Activated CD4-positive, alpha-beta T cell treated with anti-CD3 and anti-CD28 coated beads for 1 hour (primary cell): ENCODE measurements around the gene PLCG1.

Experiments used
- DNase-seq: peaks from one replicate; pipeline ENCODE4 v3.0.0-alpha.2; 2020

The PLCG1 gene

DNA sequence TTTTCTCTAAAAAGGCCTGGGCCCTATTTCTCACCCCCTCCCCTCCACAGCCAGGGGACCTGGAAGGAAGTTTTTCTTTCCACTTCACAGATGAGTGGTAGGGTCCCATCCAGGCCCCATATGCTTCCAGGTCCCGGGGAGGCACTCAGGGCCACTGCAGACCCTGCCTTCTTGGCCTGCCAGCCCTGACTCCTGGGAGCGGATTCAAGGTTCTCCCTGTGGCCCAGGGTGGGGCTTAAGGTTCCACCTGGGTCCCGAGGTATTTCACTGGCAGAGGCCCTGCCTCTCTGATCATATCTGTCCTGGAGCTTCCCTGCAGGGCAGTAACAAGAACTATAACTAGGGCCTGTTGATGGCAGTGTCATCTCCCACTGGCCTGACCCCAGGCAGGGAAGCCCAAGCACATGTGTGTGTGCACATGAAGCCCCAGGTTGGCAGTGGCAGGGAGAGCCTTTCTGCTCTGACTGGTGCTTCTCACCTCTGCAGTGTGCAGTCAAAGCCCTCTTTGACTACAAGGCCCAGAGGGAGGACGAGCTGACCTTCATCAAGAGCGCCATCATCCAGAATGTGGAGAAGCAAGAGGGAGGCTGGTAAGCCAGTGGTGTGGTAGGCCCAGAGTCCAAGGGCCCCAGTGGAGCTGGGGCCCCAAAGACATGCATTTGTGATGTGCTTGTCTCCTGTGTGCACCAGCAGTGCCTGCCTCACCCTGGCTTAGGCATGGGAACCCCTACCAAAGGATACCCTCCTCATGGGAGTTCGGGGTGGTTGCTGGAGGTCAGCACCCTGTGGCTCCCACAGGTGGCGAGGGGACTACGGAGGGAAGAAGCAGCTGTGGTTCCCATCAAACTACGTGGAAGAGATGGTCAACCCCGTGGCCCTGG, 31.2 kb downstream of the PLCG1 start:
- no peak for DNase-seq

DNA sequence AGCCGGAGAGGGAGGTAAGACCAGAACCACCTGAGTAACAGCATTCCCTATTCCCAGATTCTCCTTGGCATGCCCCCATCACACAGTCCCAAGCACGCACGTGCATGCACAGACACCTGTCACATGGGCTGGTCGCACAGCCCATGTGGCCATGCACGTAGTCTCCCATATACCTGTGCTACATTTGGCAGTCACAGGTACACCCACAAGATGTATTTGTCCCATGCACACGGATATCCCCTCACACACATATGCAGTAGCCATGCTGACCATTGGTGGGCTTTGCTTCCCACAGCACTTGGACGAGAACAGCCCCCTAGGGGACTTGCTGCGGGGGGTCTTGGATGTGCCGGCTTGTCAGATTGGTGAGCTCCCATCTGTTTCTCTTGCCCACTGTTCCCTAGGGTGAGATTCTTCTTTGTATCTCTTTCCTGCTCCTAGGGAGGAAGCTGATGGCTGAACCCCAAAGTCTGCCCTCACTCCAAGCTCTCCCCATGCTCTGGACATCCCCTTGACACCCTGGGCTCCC, 31.9 kb downstream of the PLCG1 start:
- no peak for DNase-seq

DNA sequence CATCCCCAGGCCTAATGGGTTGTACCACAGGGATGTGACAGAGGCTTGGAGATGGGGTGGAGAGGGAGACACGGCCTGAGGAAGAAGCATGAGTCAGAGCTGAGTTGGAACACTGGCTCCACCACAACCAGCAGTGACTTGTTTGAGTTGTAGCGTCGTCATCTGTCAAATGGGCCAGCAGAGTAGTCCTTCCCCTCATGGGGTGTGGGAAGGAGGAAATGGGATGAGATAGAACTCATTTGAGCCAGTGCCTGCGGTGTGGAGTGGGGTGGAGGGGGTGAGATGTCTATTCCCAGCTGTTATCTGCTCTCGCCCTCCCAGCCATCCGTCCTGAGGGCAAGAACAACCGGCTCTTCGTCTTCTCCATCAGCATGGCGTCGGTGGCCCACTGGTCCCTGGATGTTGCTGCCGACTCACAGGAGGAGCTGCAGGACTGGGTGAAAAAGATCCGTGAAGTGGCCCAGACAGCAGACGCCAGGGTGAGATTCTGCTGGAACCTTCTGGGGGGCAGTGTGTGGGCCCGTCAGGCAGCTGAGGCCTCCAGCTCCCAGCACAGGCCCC, 32.5 kb downstream of the PLCG1 start:
- DNase-seq, result no peak

DNA sequence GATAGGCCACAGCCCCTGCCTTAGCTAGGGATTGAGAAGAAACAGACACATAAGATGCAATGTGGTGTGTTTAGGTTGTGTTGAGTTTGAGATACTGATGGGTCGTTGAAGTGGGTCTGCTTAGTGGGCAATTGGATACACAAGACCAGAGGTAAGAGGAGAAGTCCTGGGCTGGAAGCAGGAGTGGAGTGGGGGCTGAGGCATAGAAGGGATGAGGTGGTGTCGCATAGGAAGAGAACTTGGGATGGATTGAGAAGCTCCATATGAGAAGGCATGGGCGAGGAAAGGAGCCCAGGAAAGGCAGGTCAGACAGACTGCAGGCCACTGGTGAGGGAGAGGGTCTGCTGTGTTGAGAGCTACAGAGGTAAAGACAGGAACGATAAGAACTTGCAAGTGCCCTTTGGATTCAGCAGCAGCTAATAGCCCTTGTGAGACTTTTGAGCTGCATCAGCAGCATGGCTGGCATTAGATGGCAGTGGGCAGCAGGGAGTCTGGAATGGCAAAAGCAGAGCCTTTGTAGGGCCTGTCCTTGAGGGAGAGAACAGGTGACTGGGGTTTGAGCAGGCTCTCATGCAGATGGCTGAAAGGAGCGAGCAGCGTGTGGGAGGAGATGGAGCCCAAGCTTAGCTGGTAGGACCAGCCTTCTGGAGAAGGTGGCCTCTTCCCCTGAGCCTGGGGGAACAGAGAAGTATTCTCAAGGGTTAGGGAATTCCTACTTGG, 33.2 kb downstream of the PLCG1 start:
- DNase-seq, result no peak

DNA sequence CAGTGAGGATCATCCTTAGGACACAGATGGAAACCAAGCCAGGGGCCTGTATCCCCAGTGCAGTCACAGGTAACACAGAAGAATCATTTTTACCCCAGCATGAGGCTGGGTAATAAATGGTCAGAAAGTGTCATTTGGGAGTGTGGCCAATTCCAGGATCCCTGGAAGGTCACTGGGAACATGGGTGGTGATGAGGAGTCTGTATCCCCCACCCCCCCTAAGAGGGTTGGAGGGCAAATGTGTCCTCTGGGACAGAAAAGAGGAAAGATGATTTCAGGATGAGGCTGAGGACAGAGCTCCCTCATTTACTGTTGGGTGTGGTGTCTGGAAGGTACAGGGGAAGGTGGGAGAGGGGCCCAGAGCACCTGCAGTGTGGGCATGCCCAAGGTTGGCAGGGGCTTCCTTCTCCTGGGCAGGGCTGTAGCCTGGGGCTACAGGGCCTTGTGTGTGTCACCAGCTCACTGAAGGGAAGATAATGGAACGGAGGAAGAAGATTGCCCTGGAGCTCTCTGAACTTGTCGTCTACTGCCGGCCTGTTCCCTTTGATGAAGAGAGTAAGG, 34.5 kb downstream of the PLCG1 start:
- DNase-seq, result peak; percentile 5

DNA sequence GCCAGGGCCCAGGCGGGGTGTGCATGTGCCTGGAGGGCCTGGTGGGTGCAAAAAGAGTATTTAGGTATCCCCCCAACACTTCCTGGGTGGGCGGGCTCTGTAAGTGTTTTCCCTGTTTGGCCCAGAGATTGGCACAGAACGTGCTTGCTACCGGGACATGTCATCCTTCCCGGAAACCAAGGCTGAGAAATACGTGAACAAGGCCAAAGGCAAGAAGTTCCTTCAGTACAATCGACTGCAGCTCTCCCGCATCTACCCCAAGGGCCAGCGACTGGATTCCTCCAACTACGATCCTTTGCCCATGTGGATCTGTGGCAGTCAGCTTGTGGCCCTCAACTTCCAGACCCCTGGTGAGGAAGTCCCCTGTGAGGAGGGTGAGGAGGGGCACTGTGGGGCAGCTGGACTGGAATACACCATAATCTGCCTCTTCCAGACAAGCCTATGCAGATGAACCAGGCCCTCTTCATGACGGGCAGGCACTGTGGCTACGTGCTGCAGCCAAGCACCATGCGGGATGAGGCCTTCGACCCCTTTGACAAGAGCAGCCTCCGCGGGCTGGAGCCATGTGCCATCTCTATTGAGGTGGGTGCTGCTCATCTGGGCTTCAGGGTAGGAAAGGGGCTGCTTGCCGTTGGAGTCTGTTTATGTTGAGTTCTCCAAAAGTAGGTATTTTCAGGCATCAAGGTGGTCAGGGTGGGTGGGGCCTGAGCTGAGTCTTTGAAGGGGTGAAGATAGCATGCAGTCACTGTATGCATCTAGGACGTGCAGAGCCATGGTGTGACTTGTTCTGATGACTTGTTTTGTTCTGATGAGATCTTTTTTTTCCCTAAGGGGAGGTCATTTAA, 35.2 kb downstream of the PLCG1 start:
- DNase-seq, result peak; percentile 5

DNA sequence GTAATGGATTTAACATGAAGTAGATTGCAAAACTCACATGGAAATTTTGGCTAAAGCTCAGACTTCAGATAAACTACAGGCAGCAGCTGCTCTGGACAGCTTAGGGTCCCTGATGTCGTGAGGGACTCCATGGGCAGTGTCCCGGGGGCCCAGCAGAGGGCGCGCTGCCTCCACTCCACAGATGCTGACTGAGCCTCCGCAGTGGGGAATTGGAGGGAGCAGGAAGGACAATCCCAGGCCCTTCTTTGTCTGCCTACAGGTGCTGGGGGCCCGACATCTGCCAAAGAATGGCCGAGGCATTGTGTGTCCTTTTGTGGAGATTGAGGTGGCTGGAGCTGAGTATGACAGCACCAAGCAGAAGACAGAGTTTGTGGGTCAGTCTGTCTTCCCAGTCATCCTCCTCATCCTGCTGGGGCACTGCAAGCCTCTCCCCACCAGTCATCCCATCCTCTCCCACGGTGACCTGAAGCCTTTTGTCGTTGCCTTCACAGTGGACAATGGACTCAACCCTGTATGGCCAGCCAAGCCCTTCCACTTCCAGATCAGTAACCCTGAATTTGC, 35.9 kb downstream of the PLCG1 start:
- DNase-seq, result peak; percentile 52

DNA sequence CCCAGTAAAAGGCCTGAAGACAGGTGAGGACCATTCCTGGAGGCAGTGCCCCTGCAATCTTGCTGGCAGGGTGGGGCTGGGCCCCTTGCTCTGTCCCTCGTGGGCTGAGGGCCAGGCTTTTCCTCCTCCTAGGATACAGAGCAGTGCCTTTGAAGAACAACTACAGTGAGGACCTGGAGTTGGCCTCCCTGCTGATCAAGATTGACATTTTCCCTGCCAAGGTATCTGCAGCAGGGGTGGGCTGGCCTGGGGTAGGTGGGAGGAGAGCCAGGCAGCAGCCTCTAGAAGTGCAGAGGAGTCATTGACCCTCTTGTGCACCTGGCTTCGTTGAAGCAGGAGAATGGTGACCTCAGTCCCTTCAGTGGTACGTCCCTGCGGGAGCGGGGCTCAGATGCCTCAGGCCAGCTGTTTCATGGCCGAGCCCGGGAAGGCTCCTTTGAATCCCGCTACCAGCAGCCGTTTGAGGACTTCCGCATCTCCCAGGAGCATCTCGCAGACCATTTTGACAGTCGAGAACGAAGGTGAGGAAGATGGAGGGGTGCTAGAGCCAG, 36.5 kb downstream of the PLCG1 start:
- DNase-seq, result peak; percentile 6

DNA sequence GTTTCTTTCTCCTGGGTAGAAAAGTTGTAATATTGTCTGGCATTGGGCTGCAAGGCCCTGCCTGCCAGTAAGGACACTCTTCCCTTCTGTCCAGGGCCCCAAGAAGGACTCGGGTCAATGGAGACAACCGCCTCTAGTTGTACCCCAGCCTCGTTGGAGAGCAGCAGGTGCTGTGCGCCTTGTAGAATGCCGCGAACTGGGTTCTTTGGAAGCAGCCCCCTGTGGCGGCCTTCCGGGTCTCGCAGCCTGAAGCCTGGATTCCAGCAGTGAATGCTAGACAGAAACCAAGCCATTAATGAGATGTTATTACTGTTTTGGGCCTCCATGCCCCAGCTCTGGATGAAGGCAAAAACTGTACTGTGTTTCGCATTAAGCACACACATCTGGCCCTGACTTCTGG, 37.0 kb downstream of the PLCG1 start:
- peak; percentile 4 for DNase-seq

DNA sequence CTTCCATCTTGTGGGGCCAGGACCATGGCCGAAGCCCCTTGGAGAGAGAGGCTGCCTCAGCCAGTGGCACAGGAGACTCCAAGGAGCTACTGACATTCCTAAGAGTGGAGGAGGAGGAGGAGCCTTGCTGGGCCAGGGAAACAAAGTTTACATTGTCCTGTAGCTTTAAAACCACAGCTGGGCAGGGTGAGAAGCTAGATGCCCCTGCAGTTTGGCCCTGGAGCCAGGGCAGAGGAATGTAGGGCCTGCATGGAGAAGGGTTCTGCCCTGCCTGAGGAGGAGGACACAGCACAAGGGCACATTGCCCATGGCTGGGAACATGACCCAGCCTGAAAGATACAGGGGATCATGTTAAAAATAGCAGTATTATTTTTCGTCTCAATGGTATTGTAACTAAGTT, 37.4 kb downstream of the PLCG1 start:
- no peak for DNase-seq

DNA sequence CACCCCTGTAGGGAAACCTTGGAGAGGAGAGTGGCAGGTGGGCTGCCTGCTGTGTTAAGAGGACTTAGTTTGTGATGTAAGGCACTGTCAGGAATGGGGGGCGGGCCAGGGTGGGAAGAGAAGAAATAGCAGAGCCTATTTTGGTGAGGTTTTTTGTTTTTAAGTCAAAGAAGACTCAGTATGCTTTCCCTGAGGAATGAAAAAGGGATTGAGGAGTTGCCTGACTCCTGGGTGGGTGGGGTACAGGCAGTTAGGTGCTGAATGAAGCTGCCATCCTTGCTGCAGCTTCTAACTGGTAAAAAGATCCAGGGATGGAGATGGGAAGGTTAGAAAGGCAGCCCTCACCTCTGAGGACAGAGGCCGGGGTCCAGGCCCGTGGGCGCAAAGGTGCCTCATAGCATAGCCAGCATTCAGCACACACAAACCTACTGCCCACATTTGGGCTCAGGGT, 37.9 kb downstream of the PLCG1 start:
- no peak for DNase-seq

DNA sequence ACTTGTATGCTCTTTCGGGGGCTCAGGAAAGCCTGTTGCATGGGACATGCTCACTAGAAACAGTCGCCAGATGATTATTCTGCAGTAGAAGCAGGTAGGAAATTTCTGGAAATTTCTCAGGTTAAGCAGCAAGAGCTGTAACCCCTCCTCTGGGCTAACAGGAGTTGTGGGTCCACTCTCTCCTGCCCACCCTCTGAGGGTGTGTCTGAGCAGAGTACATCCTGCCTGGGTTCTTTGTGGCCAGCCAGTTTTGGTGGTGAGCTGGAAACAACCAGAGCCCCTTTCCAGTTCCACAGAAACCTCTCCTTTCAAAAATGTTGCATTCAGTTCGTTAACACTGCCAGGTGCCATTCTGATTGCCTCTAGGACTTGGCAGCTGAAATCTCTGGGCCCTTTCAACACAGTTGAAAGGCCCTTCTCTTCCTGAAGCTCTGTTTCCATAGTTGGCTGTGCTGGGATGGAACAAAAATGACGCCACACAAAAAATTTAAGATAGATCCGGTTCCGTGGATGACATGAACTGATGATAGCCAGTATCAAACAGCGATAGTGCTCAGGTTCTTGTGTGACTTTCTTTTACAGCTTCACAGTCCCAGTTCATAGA, 38.5 kb downstream of the PLCG1 start:
- DNase-seq, result no peak

DNA sequence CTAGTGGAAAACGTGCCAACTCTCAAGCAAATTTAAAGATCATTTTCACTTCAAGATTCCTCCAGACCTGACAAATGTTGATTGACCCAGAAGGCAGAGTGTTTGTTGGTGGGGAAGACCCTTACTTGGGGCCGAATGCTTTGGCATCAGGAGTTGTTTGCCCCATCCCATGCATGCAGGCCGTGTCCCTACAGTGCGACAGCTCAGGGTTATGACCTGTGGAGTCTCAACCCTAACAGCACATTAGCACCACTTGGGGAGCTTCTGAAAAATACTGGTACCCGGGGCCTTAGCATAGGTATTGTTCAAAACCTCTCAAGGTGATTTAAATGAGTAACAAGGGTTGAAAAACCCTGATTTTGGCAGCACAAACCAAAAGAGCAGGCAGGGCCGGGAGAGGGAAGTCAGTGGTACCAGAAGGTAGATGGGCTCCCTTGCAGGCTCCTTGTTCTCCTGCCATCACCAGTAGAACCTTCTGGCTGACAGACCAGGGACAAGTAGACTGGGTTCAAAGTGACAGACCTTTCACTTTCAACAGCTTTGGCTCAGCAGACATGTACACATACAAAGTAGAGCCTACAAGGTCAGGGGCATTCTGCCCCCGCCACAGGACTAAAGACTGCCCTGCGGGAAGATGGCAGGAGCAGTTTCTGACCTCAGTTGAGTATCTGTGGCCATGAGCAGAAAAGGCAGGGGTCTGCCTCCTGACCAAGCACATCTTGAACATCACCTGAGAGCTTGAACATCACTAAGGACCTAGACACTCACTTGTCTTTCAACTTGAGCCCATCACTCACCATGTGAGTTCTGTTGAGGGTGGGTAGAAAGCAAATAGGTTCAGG, 39.6 kb downstream of the PLCG1 start:
- no peak for DNase-seq

DNA sequence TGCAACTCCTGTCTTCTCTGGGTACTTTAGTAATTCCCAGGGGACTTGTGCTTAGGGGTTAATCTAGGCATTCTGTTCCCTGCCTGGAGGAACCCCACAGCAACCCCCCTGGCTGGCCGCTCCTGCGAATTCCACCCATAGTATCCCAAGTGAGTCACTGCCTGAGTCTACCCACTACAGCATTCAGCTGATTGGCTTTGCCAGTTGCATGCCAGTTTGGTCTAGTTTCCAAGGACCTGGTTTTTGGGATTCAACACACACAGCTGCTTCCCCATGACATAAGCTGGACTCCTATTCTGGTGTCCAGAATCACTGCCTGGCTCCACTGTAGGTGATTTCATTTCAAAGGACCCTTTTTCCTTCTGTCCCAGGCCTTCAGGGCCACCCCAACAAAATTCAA, 40.3 kb downstream of the PLCG1 start:
- no peak for DNase-seq

DNA sequence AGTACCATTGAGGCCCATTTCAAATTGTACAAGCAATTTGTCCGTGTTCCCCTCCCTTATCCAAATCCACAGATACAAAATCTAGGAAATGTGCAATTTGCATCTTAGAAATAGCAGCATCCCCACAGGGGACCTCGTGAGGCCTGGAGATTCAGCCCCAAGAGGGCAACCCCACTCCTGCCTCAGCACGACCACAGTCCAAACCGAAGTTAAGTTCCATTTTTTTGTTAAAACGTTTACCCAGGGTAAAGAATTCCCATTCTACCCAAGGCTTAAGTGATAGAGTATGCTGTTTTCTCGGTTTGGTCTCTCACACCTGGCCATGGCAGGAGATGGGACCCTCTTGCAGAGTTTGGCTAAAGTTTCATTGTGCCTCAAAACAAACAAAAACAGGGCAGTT, 41.2 kb downstream of the PLCG1 start:
- DNase-seq, result no peak

DNA sequence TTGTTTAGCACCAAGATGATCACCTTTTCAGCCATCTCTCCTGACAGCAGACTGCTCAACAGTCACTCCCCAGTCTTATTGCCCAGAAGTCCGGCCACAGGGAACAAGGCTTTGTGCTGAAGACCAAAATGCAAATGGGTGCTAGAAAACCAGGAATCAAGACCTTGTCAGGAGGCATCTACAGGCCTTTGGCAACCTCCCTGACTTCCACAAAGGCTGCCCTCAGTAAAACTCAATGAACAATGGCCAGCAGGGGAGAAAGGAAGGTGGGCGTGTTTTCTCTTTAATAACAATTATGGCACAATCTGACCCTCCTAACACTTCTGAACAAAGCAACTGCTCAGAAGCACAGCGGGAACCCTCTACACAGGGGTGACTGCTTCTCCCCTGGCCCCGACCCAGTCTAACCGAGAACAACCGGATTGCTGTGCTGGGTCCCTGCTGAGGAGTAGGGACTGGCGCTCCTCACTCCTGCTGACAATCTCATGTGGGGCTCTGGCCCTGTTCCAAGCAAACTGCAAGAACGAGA, 41.6 kb downstream of the PLCG1 start:
- DNase-seq, result no peak

DNA sequence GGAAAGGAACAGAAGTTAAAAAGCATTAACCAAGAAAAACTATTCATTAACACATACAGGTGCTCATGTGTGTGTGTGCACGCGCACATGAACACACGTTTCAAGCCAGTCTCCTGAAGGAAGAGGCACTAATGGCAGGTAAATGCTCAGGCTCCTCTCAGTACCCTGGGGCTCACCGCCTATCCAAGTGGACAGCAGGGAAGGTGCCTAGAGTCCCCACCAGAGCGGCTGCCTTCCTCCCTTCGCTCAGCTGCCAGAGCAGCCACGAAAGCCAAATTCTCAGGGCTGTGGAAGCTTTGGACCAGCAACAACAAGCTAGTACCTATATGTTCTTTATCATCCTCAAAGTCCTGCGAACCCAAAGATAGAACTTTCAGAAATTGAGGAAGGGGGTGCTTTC, 42.6 kb downstream of the PLCG1 start:
- DNase-seq, result no peak

DNA sequence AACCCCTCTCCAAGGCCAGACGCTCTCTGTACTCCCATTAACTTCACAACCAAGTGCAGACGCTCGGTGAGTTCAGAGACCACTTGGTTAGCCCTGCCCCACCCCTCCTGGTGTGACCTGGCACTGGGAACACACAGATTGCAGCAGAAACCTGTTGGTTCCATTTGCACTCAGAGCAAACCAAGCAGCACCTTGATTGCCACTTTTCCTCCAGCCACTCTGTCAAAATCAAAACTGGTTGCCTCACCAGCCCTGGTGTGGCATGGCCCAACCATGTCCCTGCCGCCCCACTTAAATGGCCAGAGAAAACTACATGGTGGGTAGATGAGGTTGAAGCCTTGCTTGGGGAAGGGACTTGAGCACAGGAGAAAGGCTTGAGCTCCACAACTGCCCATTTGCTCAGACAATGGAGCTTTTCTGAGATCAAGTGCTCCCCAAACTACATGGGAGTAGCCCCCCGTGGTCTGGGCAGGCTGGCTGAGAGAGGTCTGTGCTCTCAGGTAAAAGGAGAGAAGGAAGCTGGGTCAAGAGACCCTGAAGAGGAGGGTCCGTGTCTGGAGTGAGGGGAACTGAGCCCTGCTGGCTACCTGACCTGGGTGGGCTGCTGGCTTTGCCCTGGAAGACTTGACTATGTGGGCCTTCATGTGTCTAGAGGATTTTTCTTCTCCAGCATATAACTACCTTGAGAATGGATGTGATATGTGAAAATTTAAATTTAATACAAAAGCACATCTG, 43.4 kb downstream of the PLCG1 start:
- no peak for DNase-seq

DNA sequence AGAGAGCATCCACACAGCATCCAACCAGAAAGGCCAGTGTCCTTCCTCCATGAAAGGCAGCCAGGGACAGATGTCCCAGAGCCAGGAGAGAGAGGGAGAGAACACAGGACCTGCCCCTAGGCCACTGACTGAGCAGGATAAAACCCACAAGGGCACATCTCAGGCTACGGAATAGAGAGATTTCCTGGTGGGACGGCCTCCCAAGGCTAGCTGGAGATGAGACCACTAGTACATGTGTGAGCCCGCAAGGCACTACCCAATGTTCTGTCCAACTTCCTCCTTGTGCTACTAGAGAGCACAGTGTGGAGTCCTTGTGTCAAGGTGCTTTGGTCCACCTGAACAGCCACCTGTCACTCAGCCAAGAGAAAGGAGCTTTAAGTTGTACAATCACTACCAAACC, 44.2 kb downstream of the PLCG1 start:
- DNase-seq, result no peak
